ENCODE results near the gene ATP2B2. TPM values are rescaled to one million over a fixed set of nuclear protein-coding genes. Genes with fewer than 3 reads are reported as not detected.

Gene ATP2B2
- total RNA-seq, 1 experiment from 2014 or later, result not detected

DNA sequence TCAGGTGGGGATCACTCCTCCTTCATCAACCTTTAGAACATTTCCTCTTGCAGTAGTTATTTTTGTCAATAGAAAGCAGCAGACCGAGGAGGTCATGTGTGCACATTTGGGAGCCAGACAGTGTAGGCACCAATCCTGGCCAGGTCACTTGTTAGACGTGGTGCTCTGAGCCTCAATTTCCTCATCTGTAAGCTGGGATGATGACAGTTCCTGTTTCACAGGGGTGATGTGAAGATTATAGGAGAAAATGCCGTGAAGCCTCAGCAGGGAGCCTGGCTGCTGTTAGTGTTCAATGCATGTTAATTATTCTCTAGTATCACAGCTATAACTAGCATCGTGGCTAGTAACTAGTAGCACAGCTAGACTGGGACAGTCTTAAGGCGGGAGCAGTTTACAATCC is 64.7 kb downstream of the ATP2B2 start:
- peaks cover 61% of the 10 kb centered on the region for H3K27me3 Mint-ChIP-seq (ENCODE audit: unreplicated experiment)
- no peak for DNase-seq
- TF ChIP-seq, protein P1, sequence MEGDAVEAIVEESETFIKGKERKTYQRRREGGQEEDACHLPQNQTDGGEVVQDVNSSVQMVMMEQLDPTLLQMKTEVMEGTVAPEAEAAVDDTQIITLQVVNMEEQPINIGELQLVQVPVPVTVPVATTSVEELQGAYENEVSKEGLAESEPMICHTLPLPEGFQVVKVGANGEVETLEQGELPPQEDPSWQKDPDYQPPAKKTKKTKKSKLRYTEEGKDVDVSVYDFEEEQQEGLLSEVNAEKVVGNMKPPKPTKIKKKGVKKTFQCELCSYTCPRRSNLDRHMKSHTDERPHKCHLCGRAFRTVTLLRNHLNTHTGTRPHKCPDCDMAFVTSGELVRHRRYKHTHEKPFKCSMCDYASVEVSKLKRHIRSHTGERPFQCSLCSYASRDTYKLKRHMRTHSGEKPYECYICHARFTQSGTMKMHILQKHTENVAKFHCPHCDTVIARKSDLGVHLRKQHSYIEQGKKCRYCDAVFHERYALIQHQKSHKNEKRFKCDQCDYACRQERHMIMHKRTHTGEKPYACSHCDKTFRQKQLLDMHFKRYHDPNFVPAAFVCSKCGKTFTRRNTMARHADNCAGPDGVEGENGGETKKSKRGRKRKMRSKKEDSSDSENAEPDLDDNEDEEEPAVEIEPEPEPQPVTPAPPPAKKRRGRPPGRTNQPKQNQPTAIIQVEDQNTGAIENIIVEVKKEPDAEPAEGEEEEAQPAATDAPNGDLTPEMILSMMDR (IDR thresholded peaks at IDR 0.05; ENCODE audit: unreplicated experiment), result no peak
- no peak overlapping the region for H3K4me3 Mint-ChIP-seq (ENCODE audit: low read depth, unreplicated experiment)
- H3K27ac Mint-ChIP-seq (ENCODE audit: unreplicated experiment), result no peak overlapping the region
- CTCF ChIA-PET, result interaction anchor here (0.6 to 0.7 kb wide), 3 partner anchors 42 to 418 kb away, joined by 3 to 6 read pairs (median 5); no protein-coding TSS in a partner anchor
- no TSS peak for BruUV-seq (replicated peaks)
- no peaks in the 10 kb centered on the region for H3K4me1 Mint-ChIP-seq (ENCODE audit: low read depth, unreplicated experiment)
- no peaks in the 10 kb centered on the region for H3K9me3 Mint-ChIP-seq (ENCODE audit: low read depth, unreplicated experiment)
- intact Hi-C loops (cut with micrococcal nuclease; ENCODE audit: unreplicated experiment), result no loop called here
- H3K36me3 Mint-ChIP-seq (ENCODE audit: insufficient read depth, unreplicated experiment), result no peaks in the 10 kb centered on the region

DNA sequence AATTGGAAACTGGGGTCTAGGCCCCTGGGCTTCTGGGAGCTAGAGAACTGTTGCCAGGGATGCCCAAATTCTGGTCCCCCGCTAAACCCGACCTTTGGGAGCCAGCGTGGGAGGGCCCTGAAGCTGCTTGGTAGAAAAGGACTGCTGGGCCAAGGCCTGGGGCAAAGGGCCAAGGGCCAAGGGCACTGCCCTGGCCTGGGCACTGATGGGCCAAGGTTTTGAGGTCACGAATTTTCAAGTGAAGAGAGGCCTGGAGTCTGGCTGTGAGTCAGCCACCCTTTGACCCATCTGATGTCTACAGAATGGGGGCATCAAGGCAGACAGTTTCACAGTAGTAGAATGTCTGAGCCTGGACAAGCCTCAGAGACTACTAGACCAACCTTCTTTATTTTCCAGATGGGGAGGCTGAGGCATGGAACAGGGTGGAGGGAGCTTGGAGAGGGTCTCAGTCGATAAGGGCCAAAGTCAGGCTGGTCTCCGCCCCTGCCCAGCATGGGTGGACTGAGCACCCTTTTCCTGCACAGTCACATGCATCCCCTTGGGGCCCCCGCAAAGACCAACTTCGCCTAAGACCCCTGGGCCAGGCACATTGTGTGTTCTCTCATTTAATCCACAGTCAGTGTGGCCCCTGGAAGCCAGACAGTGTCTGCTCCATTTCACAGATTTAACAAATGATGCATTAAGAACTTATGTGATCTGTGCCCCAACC is 66.3 kb downstream of the ATP2B2 start:
- TF ChIP-seq, protein P1 (IDR thresholded peaks at IDR 0.05; ENCODE audit: unreplicated experiment), result no peak
- intact Hi-C loops (cut with micrococcal nuclease; ENCODE audit: unreplicated experiment), result no loop called here
- no peak for DNase-seq
- Mint-ChIP-seq H3K27me3 (ENCODE audit: unreplicated experiment) (peaks cover 44% of the 10 kb centered on the region), H3K9me3 (ENCODE audit: low read depth, unreplicated experiment) (no peaks in the 10 kb centered on the region), H3K27ac (ENCODE audit: unreplicated experiment) (no peak overlapping the region), H3K4me3 (ENCODE audit: low read depth, unreplicated experiment) (no peak overlapping the region), H3K36me3 (ENCODE audit: insufficient read depth, unreplicated experiment) (no peaks in the 10 kb centered on the region), H3K4me1 (ENCODE audit: low read depth, unreplicated experiment) (no peaks in the 10 kb centered on the region)
- CTCF ChIA-PET, result no interaction called here
- no TSS peak for BruUV-seq (replicated peaks)

DNA sequence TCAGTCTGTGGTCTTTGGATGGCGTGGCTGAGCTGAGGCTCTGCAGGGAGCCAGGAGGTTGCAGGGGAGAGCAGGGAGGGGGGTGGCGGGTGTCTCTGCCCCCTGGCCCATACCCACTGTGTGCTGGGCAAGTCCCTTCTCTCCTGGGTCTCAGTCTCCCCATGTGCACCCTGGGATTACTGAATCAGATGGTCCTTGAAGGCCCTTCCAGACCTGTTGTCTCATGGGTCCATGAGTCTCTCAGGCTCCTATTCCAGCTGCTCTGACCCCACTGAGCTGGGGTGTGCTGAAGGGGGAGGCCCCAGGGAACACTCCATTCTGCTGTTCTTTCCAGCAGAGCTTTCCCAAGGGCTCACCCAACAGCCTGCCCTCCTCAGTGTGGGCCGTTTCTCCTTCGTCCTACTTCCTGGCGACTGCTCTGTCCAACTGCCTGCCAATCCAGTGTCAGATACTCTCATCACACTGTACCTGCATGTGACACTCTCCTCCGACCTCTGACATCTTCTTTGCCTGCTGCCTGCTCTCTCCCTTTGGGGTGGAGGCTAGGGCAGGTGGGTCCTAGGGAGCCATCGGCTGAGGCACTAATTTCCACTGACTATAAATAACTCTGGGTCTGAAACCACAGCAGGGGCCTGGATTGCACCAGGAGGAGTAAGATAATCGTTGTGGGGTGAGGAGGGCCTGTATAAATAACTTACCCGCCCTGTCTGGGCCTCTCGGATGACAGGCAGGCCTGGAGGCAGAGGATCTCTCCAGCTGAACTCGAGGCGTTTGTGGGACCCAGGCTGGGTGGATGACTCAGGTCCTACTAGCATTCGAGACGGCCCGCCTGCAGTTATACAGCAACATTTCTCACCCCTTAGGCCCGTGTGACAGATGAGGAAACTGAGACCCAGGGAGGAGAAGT is 67.1 kb downstream of the ATP2B2 start:
- Mint-ChIP-seq H3K4me1 (ENCODE audit: low read depth, unreplicated experiment) (no peaks in the 10 kb centered on the region), H3K36me3 (ENCODE audit: insufficient read depth, unreplicated experiment) (no peaks in the 10 kb centered on the region), H3K27ac (ENCODE audit: unreplicated experiment) (no peak overlapping the region), H3K9me3 (ENCODE audit: low read depth, unreplicated experiment) (no peaks in the 10 kb centered on the region), H3K27me3 (ENCODE audit: unreplicated experiment) (peaks cover 36% of the 10 kb centered on the region), H3K4me3 (ENCODE audit: low read depth, unreplicated experiment) (no peak overlapping the region)
- CTCF ChIA-PET, result no interaction called here
- no peak for DNase-seq
- TF ChIP-seq, protein P1 (IDR thresholded peaks at IDR 0.05; ENCODE audit: unreplicated experiment), result no peak
- intact Hi-C loops (cut with micrococcal nuclease; ENCODE audit: unreplicated experiment), result no loop called here
- BruUV-seq (replicated peaks), result no TSS peak

DNA sequence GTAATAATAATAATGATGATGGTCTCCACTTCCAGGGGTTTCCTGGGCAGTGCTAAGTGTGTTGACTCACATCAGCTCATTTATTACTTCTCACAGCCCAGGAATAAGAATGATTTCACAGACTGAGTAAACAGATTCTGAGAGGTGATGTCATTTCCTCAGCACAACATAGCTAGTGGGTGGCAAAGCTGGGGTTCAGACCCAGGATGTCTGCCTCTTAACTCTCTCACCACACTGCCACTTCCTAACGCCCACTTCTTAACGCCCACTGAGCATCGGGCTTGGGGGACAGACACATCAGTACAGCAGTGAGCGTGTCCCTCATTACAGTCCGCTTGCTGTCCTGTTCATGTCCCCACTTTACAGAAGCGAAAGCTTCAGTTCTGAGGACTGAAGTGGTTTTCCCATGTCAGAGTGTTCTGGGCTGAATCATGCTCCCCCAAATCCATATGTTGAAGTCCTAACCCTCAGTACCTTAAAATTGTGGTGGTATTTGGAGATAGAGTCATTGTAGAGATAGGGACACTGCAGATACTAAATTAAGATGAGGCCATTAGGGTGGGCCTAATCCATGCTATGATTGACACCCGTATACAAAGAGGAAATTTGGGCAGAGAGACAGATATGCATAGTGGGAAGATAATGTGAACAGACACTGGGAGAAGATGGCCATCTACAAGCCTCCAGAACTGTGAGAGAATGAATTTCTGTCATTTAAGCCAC is 68.0 kb downstream of the ATP2B2 start:
- no TSS peak for BruUV-seq (replicated peaks)
- Mint-ChIP-seq H3K36me3 (ENCODE audit: insufficient read depth, unreplicated experiment) (no peaks in the 10 kb centered on the region), H3K27me3 (ENCODE audit: unreplicated experiment) (peaks cover 35% of the 10 kb centered on the region), H3K4me3 (ENCODE audit: low read depth, unreplicated experiment) (no peak overlapping the region), H3K4me1 (ENCODE audit: low read depth, unreplicated experiment) (no peaks in the 10 kb centered on the region), H3K27ac (ENCODE audit: unreplicated experiment) (no peak overlapping the region), H3K9me3 (ENCODE audit: low read depth, unreplicated experiment) (no peaks in the 10 kb centered on the region)
- intact Hi-C loops (cut with micrococcal nuclease; ENCODE audit: unreplicated experiment), result no loop called here
- CTCF ChIA-PET, result no interaction called here
- DNase-seq, result no peak
- TF ChIP-seq, protein P1 (IDR thresholded peaks at IDR 0.05; ENCODE audit: unreplicated experiment), result no peak
